NT2/D1 (cell line): ENCODE data around the gene SV2A.

ENCODE experiments used
- DNase-seq: peaks from one replicate; pipeline ENCODE4 v3.0.0-alpha.2; 2011; ENCODE audit warnings: low read depth, low spot score
- H3K27me3 ChIP-seq: 2 replicates; pipeline ENCODE4 v1.6.0; 2011; ENCODE audit warnings: mild to moderate bottlenecking; ENCODE audit not compliant: insufficient read length, insufficient read depth
- H3K36me3 ChIP-seq: 2 replicates; pipeline ENCODE4 v1.6.1; 2011; ENCODE audit warnings: mild to moderate bottlenecking, low read length, mixed read lengths; ENCODE audit not compliant: insufficient read depth, insufficient read length
- H3K4me1 ChIP-seq: 2 replicates; pipeline ENCODE4 v1.5.1; 2011; ENCODE audit not compliant: insufficient read depth, insufficient read length
- H3K4me3 ChIP-seq: 2 replicates; pipeline ENCODE4 v1.5.1; 2011; ENCODE audit warnings: low read depth; ENCODE audit not compliant: insufficient read length
- H3K9ac ChIP-seq: 2 replicates; pipeline ENCODE4 v1.6.0; 2011; ENCODE audit warnings: low read depth; ENCODE audit not compliant: insufficient read length
- H3K9me3 ChIP-seq: 2 replicates; pipeline ENCODE4 v1.5.1; 2011; ENCODE audit warnings: mild to moderate bottlenecking, low read length; ENCODE audit not compliant: insufficient read depth
- SUZ12 ChIP-seq: IDR thresholded peaks from 2 replicates; pipeline ENCODE4 v1.6.1; 2011; ENCODE audit not compliant: insufficient read length, insufficient read depth; ENCODE audit errors: extremely low read depth
- YY1 ChIP-seq: IDR thresholded peaks from 2 replicates; pipeline ENCODE4 v1.6.1; 2011; ENCODE audit not compliant: insufficient read length, insufficient read depth
- ZNF274 ChIP-seq: IDR thresholded peaks from 2 replicates; pipeline ENCODE4 v1.6.1; 2011; ENCODE audit warnings: mild to moderate bottlenecking, low read depth, low read length

Gene SV2A

DNA sequence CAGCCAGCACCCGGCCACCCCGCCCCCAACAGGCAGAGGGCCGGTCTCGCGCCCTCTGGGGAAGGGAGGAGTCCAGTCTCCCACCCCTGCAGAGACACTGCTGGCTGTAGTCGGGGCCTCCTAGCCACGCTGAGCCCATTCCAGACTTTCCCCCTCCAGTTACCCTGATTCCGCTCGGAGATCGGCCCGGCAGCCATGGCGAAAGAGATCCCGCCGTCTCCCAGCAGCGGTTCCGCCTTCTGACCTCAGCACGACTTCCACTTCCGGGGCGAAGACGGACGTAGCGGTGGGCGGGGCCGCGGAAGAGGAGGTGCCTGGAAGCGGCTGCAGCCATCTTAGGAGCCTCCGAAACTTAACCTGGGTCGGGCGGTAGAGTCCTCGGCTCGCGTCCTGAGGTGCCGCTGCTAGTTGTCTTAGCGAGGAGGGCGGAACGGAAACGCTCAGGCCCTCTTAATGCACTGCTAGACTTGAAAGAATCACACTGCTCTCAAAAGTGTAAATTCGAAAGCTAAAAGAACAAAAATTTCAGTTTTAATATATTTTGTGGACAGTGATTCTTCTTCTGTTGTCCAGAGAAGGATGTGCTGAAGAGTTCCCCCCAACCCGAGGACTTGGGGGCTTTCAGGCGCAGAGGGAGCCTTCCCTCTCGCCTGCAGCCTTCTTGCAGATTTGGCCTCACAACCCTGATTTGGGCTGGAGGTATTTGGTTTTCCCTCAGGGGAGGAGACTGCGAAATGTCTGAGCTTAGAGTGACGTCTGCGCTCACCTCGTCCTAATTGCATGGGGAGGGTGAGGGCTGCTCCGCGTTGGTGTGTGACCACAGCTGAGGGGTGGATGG lies 10.1 kb upstream of the SV2A start, which contains the start of gene SF3B4:
SF3B4 (minus strand) TSS at position 241 of the 838 bp plus-strand sequence; CDS start at position 197, 44 bp downstream.
- peaks cover 10% of the 10 kb centered on the region for H3K4me1 ChIP-seq
- TF ChIP-seq YY1 = peak; percentile 85
- no peak for TF ChIP-seq SUZ12
- peak within 1 kb of the TSS; percentile 98 for H3K9ac ChIP-seq
- H3K9me3 ChIP-seq = no peaks in the 10 kb centered on the region
- DNase-seq = peak; percentile 97
- peaks cover 74% of the 10 kb centered on the region for H3K36me3 ChIP-seq
- H3K4me3 ChIP-seq = peak within 1 kb of the TSS; percentile 98
- H3K27me3 ChIP-seq = no peaks in the 10 kb centered on the region

DNA sequence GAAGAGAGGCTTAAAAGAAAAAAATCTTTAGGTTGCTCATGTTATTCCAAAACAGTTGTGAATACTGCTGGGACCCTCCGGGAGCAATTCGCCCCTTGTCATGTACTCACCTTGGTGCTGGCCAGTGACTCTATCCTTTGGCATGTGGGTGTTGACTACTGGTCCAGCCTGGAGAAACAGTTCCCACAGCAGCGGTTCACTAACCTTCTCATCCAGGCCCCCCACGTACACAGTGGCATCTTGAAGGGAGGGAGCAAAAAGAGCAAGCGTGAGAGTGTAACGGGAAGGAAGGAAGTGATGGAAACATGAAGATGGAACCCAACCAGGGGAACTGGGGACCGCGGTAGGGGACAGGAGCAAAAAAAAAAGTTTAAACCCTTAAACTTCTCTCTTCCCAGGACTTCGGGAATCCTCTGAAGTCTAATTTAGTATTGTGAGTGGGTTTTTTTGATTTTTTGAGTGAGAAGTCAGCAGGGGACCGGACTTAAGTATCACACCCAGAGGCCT lies 9.5 kb upstream of the SV2A start:
- H3K36me3 ChIP-seq = peaks cover 80% of the 10 kb centered on the region
- DNase-seq = no peak
- peak overlapping the region; percentile 98 for H3K4me3 ChIP-seq
- H3K9me3 ChIP-seq = no peaks in the 10 kb centered on the region
- peaks cover 10% of the 10 kb centered on the region for H3K4me1 ChIP-seq
- no peaks in the 10 kb centered on the region for H3K27me3 ChIP-seq
- peak overlapping the region; percentile 98 for H3K9ac ChIP-seq
- TF ChIP-seq ZNF274 = no peak
- TF ChIP-seq YY1 = no peak
- TF ChIP-seq SUZ12 = no peak

DNA sequence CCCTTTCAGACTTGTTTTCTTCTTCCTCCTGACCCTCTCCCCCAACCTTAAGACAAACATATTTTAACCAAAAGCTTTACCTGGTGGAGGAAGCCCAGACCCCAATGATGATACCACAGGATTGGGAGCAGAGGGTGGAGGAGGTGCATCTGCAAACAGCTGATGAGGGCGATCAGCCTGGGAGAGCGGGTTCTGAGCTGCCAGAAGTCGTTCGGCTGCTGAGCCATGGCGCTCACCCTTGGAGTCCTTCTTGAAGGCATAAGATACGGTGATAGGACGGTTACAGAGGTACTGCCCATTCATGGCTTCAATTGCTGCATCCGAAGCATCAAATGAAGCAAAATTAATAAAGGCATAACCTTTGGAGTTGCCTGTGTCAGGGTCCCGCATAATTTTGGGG lies 8.7 kb upstream of the SV2A start:
- H3K4me1 ChIP-seq = peaks cover 10% of the 10 kb centered on the region
- no peaks in the 10 kb centered on the region for H3K9me3 ChIP-seq
- no peak for DNase-seq
- no peaks in the 10 kb centered on the region for H3K27me3 ChIP-seq
- H3K36me3 ChIP-seq = peaks cover 79% of the 10 kb centered on the region
- H3K9ac ChIP-seq = peak overlapping the region; percentile 34
- no peak for TF ChIP-seq ZNF274
- no peak for TF ChIP-seq SUZ12
- no peak for TF ChIP-seq YY1
- H3K4me3 ChIP-seq = peak overlapping the region; percentile 98

DNA sequence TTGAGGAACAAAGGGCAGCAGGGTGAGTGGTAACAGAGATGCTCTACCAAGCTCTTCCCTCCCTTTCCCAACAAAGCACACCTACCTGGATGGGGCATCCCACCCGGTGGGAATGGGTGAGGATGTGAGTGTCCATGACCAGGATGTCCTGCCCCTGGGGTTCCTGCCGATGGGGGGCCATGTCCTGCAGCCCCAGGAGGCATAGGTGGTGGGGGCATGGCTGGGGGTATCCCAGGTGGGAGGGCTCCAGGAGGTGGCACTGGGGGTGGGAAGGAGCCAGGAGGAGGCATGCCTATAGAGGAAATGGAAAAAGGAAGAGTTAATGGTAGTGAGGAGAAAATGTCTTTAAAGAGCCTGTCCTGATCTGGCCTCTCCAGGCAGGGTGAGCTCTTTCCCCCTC lies 8.1 kb upstream of the SV2A start:
- no peak overlapping the region for H3K9ac ChIP-seq
- no peaks in the 10 kb centered on the region for H3K27me3 ChIP-seq
- H3K4me1 ChIP-seq = peaks cover 10% of the 10 kb centered on the region
- peak overlapping the region; percentile 98 for H3K4me3 ChIP-seq
- TF ChIP-seq SUZ12 (no peak), YY1 (no peak), ZNF274 (no peak)
- H3K36me3 ChIP-seq = peaks cover 73% of the 10 kb centered on the region
- H3K9me3 ChIP-seq = no peaks in the 10 kb centered on the region
- DNase-seq = no peak

DNA sequence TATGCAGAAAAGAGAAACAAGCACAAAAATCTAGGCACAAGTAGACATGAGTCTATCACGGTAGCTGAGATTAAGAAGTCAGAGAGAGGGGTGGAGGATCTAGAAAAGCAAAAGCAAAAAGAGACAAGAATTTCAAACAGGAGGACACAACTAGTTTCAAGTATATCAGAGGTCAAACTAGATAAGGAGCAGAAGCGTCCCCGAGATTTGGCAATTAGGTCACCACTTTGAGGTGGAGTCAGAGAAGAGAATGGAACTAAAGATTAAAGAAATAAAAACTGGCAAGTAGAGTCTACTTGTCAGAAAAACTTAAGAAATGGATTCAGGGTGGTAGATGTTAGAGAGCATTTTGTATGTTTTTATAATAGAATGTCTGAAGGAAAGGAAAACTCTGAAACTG lies 7.7 kb upstream of the SV2A start:
- Histone ChIP-seq H3K4me1 (peaks cover 10% of the 10 kb centered on the region), H3K9ac (no peak overlapping the region), H3K27me3 (no peaks in the 10 kb centered on the region), H3K9me3 (no peaks in the 10 kb centered on the region), H3K4me3 (no peak overlapping the region), H3K36me3 (peaks cover 71% of the 10 kb centered on the region)
- no peak for DNase-seq
- TF ChIP-seq ZNF274 = no peak
- TF ChIP-seq YY1 = no peak
- TF ChIP-seq SUZ12 = no peak

DNA sequence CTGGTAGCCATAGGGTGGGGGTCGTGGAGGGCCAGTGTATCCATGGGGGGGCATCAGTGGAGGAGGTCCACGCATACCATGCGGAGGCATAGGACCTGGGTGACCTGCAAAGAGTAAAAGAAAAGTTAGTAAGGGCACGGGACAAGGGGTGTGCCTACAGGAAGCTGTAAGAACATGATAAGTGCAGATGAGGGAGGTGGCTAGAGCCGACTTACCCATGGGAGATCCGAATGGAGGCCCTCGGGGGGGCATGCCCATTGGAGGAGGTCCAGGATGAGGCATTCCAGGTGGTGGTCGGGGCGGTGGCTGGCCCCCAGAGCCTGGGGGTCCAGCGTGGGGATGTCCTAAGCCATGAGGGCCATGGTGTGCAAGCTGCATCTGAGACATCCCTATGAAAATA lies 6.0 kb upstream of the SV2A start:
- peaks cover 58% of the 10 kb centered on the region for H3K36me3 ChIP-seq
- no peak overlapping the region for H3K4me3 ChIP-seq
- no peak overlapping the region for H3K9ac ChIP-seq
- DNase-seq = no peak
- TF ChIP-seq YY1 = no peak
- no peak for TF ChIP-seq ZNF274
- no peak for TF ChIP-seq SUZ12
- H3K27me3 ChIP-seq = no peaks in the 10 kb centered on the region
- H3K9me3 ChIP-seq = no peaks in the 10 kb centered on the region
- peaks cover 7% of the 10 kb centered on the region for H3K4me1 ChIP-seq

DNA sequence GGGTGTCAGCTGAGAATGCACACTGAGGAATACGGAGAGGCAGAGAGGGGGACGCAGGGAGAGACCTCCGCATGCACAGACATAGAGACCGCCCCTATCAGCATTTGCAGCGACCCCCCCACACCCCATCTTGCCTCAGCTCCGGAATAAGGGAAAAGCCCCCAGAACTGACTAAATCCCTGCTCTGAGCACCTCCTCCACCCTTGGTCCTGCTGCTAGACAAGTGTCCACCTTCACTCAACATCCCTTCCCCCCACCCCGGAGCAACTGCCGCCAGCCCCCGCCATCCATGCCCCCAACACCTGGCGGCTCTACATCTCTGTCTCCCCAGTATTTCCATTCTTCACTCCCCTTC lies 769 bp downstream of the SV2A start:
- H3K27me3 ChIP-seq = no peaks in the 10 kb centered on the region
- TF ChIP-seq ZNF274 (no peak), YY1 (no peak), SUZ12 (no peak)
- H3K9me3 ChIP-seq = no peaks in the 10 kb centered on the region
- peaks cover 22% of the 10 kb centered on the region for H3K36me3 ChIP-seq
- peak overlapping the region; percentile 89 for H3K4me3 ChIP-seq
- no peak for DNase-seq
- peaks cover 19% of the 10 kb centered on the region for H3K4me1 ChIP-seq
- H3K9ac ChIP-seq = peak overlapping the region; percentile 93
